Muscle layer of duodenum (tissue), 2 donors: ENCODE data around the gene PCNX2.

Experiments
- H3K27ac ChIP-seq: one replicate; pipeline ENCODE4 v1.7.0; 2013; ENCODE audit warnings: mild to moderate bottlenecking, low read length
- H3K27me3 ChIP-seq: one replicate; pipeline ENCODE4 v1.7.0; 2013; ENCODE audit warnings: low read depth, mild to moderate bottlenecking, control low read depth, low read length
- H3K36me3 ChIP-seq, 2 donors: one replicate each; pipeline ENCODE4 v1.7.0; 2013; ENCODE audit warnings: low read length in 2 of 2, control low read depth in 1 of 2, mild to moderate bottlenecking in 1 of 2; ENCODE audit not compliant: insufficient read depth in 2 of 2, control insufficient read depth in 1 of 2
- H3K4me1 ChIP-seq, 2 donors: one replicate each; pipeline ENCODE4 v1.7.0; 2013; ENCODE audit warnings: low read length in 2 of 2, mild to moderate bottlenecking in 2 of 2, control low read depth in 1 of 2, moderate library complexity in 1 of 2; ENCODE audit not compliant: insufficient read depth in 2 of 2, control insufficient read depth in 1 of 2
- H3K4me3 ChIP-seq, 2 donors: one replicate each; pipeline ENCODE4 v1.7.0; 2013; ENCODE audit warnings: low read length in 2 of 2, low read depth in 1 of 2, mild to moderate bottlenecking in 1 of 2
- H3K9me3 ChIP-seq, 2 donors: one replicate each; pipeline ENCODE4 v1.7.0; 2013; ENCODE audit warnings: low read length in 2 of 2, control low read depth in 1 of 2, mild to moderate bottlenecking in 1 of 2; ENCODE audit not compliant: control insufficient read depth in 1 of 2
- donor health status: healthy.

The PCNX2 gene

DNA sequence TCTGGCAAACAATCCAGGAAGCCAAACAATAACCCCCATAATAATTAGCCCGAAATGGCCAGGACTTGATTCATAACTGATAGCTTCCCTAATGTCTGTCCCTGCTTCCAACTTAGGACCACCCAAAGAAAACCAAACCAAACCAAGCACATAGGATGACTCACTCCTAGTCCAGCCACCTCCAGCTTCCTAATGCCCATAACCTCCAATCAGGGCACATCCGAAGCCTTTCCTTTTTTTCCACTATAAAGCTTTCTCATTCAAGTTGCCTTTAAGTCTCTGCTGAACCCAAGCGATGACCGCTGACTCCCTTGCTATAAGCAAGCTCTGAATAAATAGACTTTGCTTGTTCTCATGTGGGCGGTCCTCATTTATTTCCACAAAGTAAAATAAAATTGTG lies 40.4 kb downstream of the PCNX2 start:
- H3K4me1 ChIP-seq: no peaks in the 10 kb centered on the region
- H3K27ac ChIP-seq: no peak overlapping the region
- H3K27me3 ChIP-seq: no peaks in the 10 kb centered on the region
- no peak overlapping the region for H3K4me3 ChIP-seq
- peaks cover 7 to 11% of the 10 kb centered on the region in 2 donors for H3K36me3 ChIP-seq
- H3K9me3 ChIP-seq: no peaks in the 10 kb centered on the region

GRCh38 chr1:233253832-233254331 lies 41.6 kb downstream of the PCNX2 start:
- Histone ChIP-seq H3K27ac (no peak overlapping the region), H3K4me1 (no peaks in the 10 kb centered on the region), H3K27me3 (no peaks in the 10 kb centered on the region), H3K4me3 (no peak overlapping the region), H3K9me3 (no peaks in the 10 kb centered on the region), H3K36me3 (peaks cover 7 to 13% of the 10 kb centered on the region in 2 donors)

- Histone ChIP-seq H3K27ac (no peak overlapping the region), H3K27me3 (no peaks in the 10 kb centered on the region), H3K36me3 (peaks cover 3 to 11% of the 10 kb centered on the region in 2 donors), H3K4me3 (no peak overlapping the region), H3K9me3 (no peaks in the 10 kb centered on the region), H3K4me1 (no peaks in the 10 kb centered on the region)
Measured at GRCh38 chr1:233253231-233253831, 42.2 kb downstream of the PCNX2 start.

DNA sequence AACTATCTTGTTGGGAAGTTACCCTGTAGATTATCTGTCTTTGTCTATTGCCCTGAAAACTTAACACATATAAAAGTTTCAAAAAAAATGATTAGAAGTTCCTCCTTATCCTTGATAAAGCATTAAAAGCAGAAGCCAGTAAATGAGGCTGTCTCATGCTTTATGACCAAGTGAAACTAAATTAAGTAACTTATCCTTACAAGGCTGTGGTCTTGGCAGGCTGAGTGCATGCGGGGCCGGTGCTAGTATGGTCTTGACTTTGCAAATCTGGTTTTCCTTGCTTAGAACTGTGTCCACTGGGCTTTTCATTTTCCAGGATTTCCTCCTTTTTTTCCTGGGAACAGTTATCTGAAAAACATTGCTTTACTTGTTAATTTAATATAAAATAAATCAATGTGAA lies 43.1 kb downstream of the PCNX2 start:
- H3K27ac ChIP-seq: no peak overlapping the region
- H3K4me1 ChIP-seq: no peaks in the 10 kb centered on the region
- no peaks in the 10 kb centered on the region for H3K27me3 ChIP-seq

DNA sequence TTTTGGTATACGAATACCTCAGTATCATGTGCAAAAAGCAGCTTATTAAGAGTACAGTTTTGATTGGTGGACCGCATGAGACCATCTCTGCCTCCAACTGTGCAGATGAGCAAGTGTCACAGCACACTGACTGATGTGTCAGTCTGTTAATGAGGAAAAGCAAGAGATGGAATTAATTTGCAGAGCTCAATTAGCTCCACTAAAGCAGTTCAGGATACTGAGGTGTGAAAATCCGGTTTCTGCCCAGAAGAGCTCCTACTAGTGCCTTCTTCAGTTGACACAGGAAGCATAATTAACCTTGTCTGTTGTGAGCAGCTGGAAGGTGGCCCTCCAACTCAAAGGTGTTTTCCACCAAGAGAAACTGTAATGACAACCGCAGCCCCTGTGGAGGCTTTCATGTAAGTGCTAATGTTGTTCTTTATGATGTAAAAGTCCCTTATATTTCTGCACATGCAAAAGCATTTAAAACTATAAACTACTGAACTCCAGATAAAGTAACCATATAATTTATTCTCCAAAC lies 44.3 kb downstream of the PCNX2 start:
- H3K9me3 ChIP-seq: no peaks in the 10 kb centered on the region

More for the DNA sequence above, 43.1 kb downstream of the PCNX2 start:
- Histone ChIP-seq H3K36me3 (peaks cover 0 to 6% of the 10 kb centered on the region in 2 donors), H3K9me3 (no peaks in the 10 kb centered on the region), H3K4me3 (no peak overlapping the region)

DNA sequence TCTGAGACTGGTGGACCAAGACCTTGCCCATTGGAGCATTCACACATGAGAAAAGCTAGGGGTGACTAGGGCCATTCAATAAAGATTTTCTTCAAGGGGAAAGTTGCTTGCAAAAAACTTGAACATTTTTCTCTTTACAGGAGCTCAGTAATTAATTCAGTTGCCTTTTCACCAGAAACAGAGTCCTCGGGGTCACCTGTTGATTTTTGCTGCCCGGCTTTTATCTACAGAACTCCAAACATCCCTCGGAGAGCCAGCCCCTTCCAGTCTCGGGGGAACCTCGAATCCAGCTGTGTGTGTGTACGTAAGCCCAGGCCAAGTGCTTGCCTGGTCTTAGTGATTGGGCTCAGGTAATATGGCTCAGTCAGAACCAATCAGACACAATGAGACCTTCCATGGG lies 47.5 kb downstream of the PCNX2 start:
- H3K4me1 ChIP-seq: no peaks in the 10 kb centered on the region
- H3K9me3 ChIP-seq: no peaks in the 10 kb centered on the region
- H3K36me3 ChIP-seq: peaks cover 0 to 6% of the 10 kb centered on the region in 2 donors
- H3K27me3 ChIP-seq: no peaks in the 10 kb centered on the region
- no peak overlapping the region for H3K4me3 ChIP-seq
- H3K27ac ChIP-seq: no peak overlapping the region

More for the DNA sequence above, 44.3 kb downstream of the PCNX2 start:
- Histone ChIP-seq H3K4me3 (no peak overlapping the region), H3K4me1 (no peaks in the 10 kb centered on the region), H3K27ac (no peak overlapping the region), H3K27me3 (no peaks in the 10 kb centered on the region), H3K36me3 (peaks cover 0 to 6% of the 10 kb centered on the region in 2 donors)

DNA sequence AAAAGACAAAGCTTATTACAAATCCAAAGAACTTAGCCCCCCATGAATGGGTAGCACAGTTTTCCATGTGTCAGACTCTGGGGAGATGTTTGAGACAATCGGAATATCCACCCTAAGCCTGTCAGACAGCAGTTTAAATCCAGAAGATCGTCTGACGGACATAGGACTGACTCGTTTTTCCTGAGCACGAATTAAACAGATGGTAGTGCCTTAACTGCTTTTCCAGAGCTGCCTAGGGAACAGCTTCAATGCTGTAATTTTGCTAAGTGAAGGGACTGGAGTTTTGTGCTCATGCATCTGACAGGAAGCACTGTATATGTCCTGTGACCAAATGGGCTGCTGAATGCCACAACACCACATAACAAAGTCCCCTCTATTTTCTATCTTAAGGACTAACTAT lies 48.6 kb downstream of the PCNX2 start:
- no peaks in the 10 kb centered on the region for H3K9me3 ChIP-seq
- H3K36me3 ChIP-seq: peaks cover 0 to 6% of the 10 kb centered on the region in 2 donors
- no peaks in the 10 kb centered on the region for H3K4me1 ChIP-seq
- no peak overlapping the region for H3K4me3 ChIP-seq
- no peaks in the 10 kb centered on the region for H3K27me3 ChIP-seq
- no peak overlapping the region for H3K27ac ChIP-seq

GRCh38 chr1:233245191-233245765 lies 50.2 kb downstream of the PCNX2 start:
- peaks cover 4 to 9% of the 10 kb centered on the region in 2 donors for H3K4me1 ChIP-seq
- H3K9me3 ChIP-seq: no peaks in the 10 kb centered on the region
- no peak overlapping the region for H3K4me3 ChIP-seq
- peaks cover 0 to 6% of the 10 kb centered on the region in 2 donors for H3K36me3 ChIP-seq
- no peak overlapping the region for H3K27ac ChIP-seq
- no peaks in the 10 kb centered on the region for H3K27me3 ChIP-seq

GRCh38 chr1:233244183-233244582 lies 51.3 kb downstream of the PCNX2 start:
- Histone ChIP-seq H3K9me3 (no peaks in the 10 kb centered on the region), H3K27me3 (no peaks in the 10 kb centered on the region), H3K36me3 (peaks cover 0 to under 1% of the 10 kb centered on the region in 2 donors), H3K4me3 (no peak overlapping the region), H3K4me1 (peaks cover 4 to 9% of the 10 kb centered on the region in 2 donors), H3K27ac (no peak overlapping the region)

GRCh38 chr1:233242827-233243483 lies 52.6 kb downstream of the PCNX2 start:
- H3K27me3 ChIP-seq: no peaks in the 10 kb centered on the region

DNA sequence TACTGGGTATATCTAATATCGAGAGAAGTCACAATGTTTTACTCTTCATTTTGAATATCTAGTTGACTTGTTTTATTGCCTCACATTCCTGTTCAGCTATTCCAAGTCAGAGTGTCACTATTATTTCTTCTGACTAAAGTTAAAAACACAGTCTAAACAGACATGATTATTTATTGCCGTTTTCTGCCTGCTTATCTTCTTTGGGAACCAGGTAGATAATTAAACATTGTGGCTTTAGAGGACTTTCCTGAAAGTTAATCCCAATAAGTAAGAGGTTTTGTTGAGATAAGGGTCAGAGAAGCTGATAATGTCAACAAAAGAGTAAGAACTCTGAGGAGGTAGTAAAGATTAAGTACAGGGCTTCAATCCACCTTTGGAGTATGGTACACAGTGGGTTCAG lies 53.8 kb downstream of the PCNX2 start:
- H3K27me3 ChIP-seq: no peaks in the 10 kb centered on the region
- H3K4me3 ChIP-seq: no peak overlapping the region
- no peaks in the 10 kb centered on the region for H3K36me3 ChIP-seq
- peaks cover 4 to 9% of the 10 kb centered on the region in 2 donors for H3K4me1 ChIP-seq
- no peaks in the 10 kb centered on the region for H3K9me3 ChIP-seq
- no peak overlapping the region for H3K27ac ChIP-seq

More at GRCh38 chr1:233242827-233243483, 52.6 kb downstream of the PCNX2 start:
- no peaks in the 10 kb centered on the region for H3K9me3 ChIP-seq
- H3K4me3 ChIP-seq: no peak overlapping the region
- no peaks in the 10 kb centered on the region for H3K36me3 ChIP-seq
- no peak overlapping the region for H3K27ac ChIP-seq
- peaks cover 4 to 9% of the 10 kb centered on the region in 2 donors for H3K4me1 ChIP-seq
